Measurements from ENCODE around the gene S1PR3. TPM values are rescaled to one million over a fixed set of nuclear protein-coding genes. Genes with fewer than 3 reads are reported as not detected.

Gene S1PR3
- total RNA-seq, 2 donors from 2014 or later: 26.8 to 34.7 TPM

- DNase-seq (ENCODE audit: low spot score): no peak
- Histone ChIP-seq H3K36me3 (peaks cover 18% of the 10 kb centered on the region), H3K27me3 (no peaks in the 10 kb centered on the region), H3K4me1 (peaks cover 0 to 44% of the 10 kb centered on the region in 2 donors), H3K27ac (no peak overlapping the region), H3K4me3 (no peak overlapping the region), H3K9me3 (no peaks in the 10 kb centered on the region)
- TF ChIP-seq, protein P1, sequence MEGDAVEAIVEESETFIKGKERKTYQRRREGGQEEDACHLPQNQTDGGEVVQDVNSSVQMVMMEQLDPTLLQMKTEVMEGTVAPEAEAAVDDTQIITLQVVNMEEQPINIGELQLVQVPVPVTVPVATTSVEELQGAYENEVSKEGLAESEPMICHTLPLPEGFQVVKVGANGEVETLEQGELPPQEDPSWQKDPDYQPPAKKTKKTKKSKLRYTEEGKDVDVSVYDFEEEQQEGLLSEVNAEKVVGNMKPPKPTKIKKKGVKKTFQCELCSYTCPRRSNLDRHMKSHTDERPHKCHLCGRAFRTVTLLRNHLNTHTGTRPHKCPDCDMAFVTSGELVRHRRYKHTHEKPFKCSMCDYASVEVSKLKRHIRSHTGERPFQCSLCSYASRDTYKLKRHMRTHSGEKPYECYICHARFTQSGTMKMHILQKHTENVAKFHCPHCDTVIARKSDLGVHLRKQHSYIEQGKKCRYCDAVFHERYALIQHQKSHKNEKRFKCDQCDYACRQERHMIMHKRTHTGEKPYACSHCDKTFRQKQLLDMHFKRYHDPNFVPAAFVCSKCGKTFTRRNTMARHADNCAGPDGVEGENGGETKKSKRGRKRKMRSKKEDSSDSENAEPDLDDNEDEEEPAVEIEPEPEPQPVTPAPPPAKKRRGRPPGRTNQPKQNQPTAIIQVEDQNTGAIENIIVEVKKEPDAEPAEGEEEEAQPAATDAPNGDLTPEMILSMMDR (IDR thresholded peaks at IDR 0.05): no peak
Observed at GRCh38 chr9:89001917-89002540, 10.8 kb downstream of the S1PR3 start.

- TF ChIP-seq, protein P1 (IDR thresholded peaks at IDR 0.05): no peak
- DNase-seq (ENCODE audit: low spot score): no peak
- no peak overlapping the region for H3K4me3 ChIP-seq
- H3K27ac ChIP-seq: no peak overlapping the region
- peaks cover 12% of the 10 kb centered on the region for H3K36me3 ChIP-seq
- H3K27me3 ChIP-seq: no peaks in the 10 kb centered on the region
- no peaks in the 10 kb centered on the region for H3K9me3 ChIP-seq
- H3K4me1 ChIP-seq: peaks cover 0 to 36% of the 10 kb centered on the region in 2 donors
Observed at GRCh38 chr9:89002987-89003386, 11.7 kb downstream of the S1PR3 start.

- Histone ChIP-seq H3K27me3 (no peaks in the 10 kb centered on the region), H3K4me3 (no peak overlapping the region), H3K4me1 (peaks cover 0 to 13% of the 10 kb centered on the region in 2 donors), H3K36me3 (peaks cover 12% of the 10 kb centered on the region), H3K27ac (no peak overlapping the region), H3K9me3 (no peaks in the 10 kb centered on the region)
- DNase-seq (ENCODE audit: low spot score): no peak
- TF ChIP-seq, protein P1 (IDR thresholded peaks at IDR 0.05): no peak
Observed at GRCh38 chr9:89005323-89005722, 14.1 kb downstream of the S1PR3 start.

DNA sequence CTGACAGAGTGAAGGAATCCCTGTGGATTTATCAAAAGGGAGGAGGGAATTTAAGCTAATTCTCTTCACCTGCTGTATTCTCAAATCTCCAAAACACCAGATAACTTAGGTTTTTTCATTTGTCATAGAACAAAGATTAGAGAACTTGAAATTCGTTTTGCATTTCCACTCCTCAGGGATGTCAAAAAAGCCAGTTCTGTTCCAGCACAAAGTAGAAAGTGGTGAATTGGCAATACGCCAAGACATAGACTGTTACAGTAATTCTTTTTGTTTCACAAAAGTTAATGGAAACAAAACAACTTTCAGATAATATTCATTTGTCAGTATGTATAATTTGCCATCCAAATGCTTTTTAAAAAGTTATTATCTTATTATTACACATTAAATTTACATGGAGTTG lies 15.0 kb downstream of the S1PR3 start:
- Histone ChIP-seq H3K27ac (no peak overlapping the region), H3K9me3 (no peaks in the 10 kb centered on the region), H3K36me3 (peaks cover 12% of the 10 kb centered on the region), H3K4me3 (no peak overlapping the region), H3K4me1 (peaks cover 0 to 3% of the 10 kb centered on the region in 2 donors), H3K27me3 (no peaks in the 10 kb centered on the region)
- no peak for DNase-seq (ENCODE audit: low spot score)
- TF ChIP-seq, protein P1 (IDR thresholded peaks at IDR 0.05): no peak

DNA sequence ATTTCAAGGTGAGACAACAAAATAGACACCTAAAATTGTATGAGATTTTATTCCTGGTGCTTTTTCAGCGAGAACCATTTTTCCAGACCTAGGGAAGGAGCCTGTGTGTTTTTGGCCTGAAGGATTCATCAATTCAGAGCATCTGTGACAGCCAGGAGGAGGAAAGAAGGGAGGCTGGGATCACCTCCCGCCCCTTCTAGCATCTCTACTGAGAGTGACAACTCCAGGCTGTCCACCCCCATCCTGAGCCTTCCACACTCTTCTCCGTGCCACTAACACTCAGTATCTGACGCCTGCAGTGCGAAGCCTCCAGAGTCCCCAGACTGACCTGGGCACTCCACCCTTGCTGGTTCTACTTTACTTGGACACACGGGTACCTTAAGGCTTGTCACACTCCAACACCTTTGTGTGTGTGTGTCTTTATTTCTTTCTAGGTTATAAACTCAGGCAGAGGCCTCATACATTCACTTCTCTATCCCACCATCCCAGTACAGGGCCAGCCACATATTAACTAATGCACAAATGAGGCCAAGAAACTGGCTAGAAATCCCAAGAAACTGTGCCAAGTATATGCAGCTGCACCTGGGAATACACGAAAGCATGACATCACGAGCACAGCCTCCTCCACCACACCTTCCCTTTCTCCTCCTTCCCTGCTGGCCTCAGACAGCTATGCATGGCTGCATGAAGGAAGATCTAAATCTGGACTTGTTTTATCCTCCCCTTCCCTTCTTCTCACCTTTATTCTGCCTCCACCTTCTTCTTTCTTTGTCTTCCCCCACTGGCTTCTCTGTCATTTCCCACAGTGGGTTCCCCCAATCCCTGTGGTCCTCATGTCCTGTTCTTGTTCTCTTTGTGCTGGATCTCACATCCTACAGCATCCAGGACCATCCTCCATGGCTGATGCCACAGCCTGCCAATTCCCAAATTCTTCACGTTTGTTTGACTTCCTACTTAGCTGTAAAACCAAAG lies 16.0 kb downstream of the S1PR3 start:
- H3K27ac ChIP-seq: no peak overlapping the region
- H3K9me3 ChIP-seq: no peaks in the 10 kb centered on the region
- H3K36me3 ChIP-seq: peaks cover 11% of the 10 kb centered on the region
- no peak overlapping the region for H3K4me3 ChIP-seq
- H3K27me3 ChIP-seq: no peaks in the 10 kb centered on the region
- TF ChIP-seq, protein P1 (IDR thresholded peaks at IDR 0.05): no peak
- H3K4me1 ChIP-seq: no peaks in the 10 kb centered on the region
- no peak for DNase-seq (ENCODE audit: low spot score)

All from right atrium auricular region (tissue), 2 donors.